HL-60 (cell line): ENCODE data around the gene PPP1R36.
"Not testable (repeated sequence)": the region's sequence is repeated elsewhere in the genome, so short reads cannot be mapped to it uniquely, and the experiment has no call there.

Experiments used
- DNase-seq, 2 experiments: peaks; one replicate each; pipeline ENCODE4 v3.0.0-alpha.2; 2010 to 2020; ENCODE audit warnings: low read depth in 1 of 2, low spot score in 1 of 2
- H3K27ac ChIP-seq: fragments of 250-450 bp; sonication (Bioruptor Pico); replicated peaks from 2 replicates; pipeline ENCODE4 v1.5.1; 2020; ENCODE audit warnings: mild to moderate bottlenecking, moderate library complexity
- H3K27me3 ChIP-seq: fragments of 250-450 bp; sonication (Bioruptor Pico); 2 replicates; pipeline ENCODE4 v1.5.1; 2021; ENCODE audit warnings: mild to moderate bottlenecking, moderate library complexity; ENCODE audit not compliant: insufficient read depth, poor library complexity, severe bottlenecking
- H3K4me3 ChIP-seq: replicated peaks from 2 replicates; pipeline ENCODE4 v1.5.1; 2011; ENCODE audit warnings: mild to moderate bottlenecking, control low read depth, low read length; ENCODE audit not compliant: insufficient read depth
- GABPA ChIP-seq: IDR thresholded peaks from 2 replicates; pipeline ENCODE4 v1.6.1; 2012; ENCODE audit warnings: low read depth
- POLR2AphosphoS5 ChIP-seq: IDR thresholded peaks from 2 replicates; pipeline ENCODE4 v1.6.1; 2012; ENCODE audit warnings: low read depth
- SPI1 ChIP-seq: IDR thresholded peaks from 2 replicates; pipeline ENCODE4 v1.6.1; 2012; ENCODE audit warnings: low read depth, mild to moderate bottlenecking, borderline replicate concordance
- TF ChIP-seq, protein P1 (sequence below): IDR thresholded peaks from one replicate; pipeline ENCODE4 v1.5.1; 2011; ENCODE audit warnings: low read length, control low read depth, inconsistent platforms; ENCODE audit not compliant: insufficient read depth
- TF ChIP-seq, protein P2 (sequence below): IDR thresholded peaks from 2 replicates; pipeline ENCODE4 v1.6.1; 2012; ENCODE audit warnings: low read depth; ENCODE audit not compliant: insufficient replicate concordance

Gene PPP1R36

DNA sequence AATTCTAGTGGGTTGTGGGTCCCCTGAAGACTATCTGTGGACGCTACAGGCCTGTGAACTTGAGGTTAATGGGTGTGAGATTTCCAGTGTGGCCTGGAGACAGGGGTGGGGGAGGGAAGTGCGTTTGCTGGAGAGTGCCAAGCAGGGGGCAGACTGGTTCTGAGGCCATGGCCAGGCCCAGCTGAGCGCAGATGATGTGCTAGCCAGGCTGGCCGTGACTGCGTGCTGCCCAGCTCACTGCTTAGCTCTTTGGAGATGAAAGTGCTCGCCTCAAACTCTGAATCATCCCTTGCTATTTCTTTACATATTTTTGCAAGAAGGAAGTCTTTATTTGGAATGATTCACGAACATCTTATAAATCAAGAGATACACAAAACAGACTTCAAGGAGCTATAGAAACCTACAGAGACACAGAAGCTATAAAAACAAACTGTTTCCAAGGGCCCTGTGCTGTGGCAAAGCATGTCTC is 79.2 kb downstream of the PPP1R36 start:
- TF ChIP-seq SPI1 (no peak), GABPA (no peak), POLR2AphosphoS5 (no peak)
- TF ChIP-seq, protein P1, sequence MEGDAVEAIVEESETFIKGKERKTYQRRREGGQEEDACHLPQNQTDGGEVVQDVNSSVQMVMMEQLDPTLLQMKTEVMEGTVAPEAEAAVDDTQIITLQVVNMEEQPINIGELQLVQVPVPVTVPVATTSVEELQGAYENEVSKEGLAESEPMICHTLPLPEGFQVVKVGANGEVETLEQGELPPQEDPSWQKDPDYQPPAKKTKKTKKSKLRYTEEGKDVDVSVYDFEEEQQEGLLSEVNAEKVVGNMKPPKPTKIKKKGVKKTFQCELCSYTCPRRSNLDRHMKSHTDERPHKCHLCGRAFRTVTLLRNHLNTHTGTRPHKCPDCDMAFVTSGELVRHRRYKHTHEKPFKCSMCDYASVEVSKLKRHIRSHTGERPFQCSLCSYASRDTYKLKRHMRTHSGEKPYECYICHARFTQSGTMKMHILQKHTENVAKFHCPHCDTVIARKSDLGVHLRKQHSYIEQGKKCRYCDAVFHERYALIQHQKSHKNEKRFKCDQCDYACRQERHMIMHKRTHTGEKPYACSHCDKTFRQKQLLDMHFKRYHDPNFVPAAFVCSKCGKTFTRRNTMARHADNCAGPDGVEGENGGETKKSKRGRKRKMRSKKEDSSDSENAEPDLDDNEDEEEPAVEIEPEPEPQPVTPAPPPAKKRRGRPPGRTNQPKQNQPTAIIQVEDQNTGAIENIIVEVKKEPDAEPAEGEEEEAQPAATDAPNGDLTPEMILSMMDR, result no peak
- TF ChIP-seq, protein P2, sequence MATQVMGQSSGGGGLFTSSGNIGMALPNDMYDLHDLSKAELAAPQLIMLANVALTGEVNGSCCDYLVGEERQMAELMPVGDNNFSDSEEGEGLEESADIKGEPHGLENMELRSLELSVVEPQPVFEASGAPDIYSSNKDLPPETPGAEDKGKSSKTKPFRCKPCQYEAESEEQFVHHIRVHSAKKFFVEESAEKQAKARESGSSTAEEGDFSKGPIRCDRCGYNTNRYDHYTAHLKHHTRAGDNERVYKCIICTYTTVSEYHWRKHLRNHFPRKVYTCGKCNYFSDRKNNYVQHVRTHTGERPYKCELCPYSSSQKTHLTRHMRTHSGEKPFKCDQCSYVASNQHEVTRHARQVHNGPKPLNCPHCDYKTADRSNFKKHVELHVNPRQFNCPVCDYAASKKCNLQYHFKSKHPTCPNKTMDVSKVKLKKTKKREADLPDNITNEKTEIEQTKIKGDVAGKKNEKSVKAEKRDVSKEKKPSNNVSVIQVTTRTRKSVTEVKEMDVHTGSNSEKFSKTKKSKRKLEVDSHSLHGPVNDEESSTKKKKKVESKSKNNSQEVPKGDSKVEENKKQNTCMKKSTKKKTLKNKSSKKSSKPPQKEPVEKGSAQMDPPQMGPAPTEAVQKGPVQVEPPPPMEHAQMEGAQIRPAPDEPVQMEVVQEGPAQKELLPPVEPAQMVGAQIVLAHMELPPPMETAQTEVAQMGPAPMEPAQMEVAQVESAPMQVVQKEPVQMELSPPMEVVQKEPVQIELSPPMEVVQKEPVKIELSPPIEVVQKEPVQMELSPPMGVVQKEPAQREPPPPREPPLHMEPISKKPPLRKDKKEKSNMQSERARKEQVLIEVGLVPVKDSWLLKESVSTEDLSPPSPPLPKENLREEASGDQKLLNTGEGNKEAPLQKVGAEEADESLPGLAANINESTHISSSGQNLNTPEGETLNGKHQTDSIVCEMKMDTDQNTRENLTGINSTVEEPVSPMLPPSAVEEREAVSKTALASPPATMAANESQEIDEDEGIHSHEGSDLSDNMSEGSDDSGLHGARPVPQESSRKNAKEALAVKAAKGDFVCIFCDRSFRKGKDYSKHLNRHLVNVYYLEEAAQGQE, result no peak
- DNase-seq, result no peak

DNA sequence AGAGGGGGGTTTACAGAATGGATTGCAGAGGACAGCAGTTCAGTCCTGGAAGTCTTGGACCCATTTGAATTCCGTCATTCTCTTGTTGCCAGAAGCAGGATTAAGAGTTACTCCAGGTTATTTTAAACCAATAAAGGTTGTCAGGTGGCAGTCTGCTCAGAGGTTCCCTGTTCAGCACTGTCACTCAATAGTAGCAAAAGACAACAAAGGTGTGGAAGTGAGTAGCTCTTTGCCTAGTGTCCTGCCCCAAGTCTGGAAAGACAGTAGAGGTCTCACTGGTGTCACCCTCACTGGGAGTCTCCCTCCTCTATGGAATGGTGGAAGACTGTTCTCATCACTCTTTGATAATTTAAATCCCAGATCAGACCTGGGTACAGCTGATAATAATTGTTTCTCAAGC is 81.0 kb downstream of the PPP1R36 start:
- Histone ChIP-seq H3K4me3 (no peak overlapping the region), H3K27me3 (no peaks in the 10 kb centered on the region), H3K27ac (no peak overlapping the region)
- DNase-seq, result no peak
- TF ChIP-seq, protein P2, result no peak
- TF ChIP-seq POLR2AphosphoS5 (no peak), SPI1 (no peak), GABPA (no peak)
- TF ChIP-seq, protein P1, result no peak

More for the DNA sequence above, 79.2 kb downstream of the PPP1R36 start:
- H3K4me3 ChIP-seq, result no peak overlapping the region
- H3K27me3 ChIP-seq, result no peaks in the 10 kb centered on the region
- H3K27ac ChIP-seq, result no peak overlapping the region

DNA sequence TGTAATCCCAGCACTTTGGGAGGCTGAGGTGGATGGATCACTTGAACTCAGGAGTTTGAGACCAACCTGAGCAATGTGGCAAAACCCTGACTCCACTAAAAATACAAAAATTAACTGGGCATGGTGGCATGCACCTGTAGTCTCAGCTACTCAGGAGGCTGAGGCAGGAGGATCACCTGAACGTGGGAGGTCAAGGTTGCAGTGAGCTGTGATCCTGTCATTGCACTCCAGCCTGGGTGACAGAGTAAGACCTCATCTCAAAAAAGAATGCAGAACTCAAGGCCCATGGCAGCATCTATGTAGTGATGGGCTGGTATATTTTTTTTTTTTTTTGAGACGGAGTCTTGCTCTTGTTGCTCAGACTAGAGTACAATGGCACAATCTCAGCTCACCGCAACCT is 81.5 kb downstream of the PPP1R36 start:
- H3K27ac ChIP-seq, DNase-seq, H3K4me3 ChIP-seq, H3K27me3 ChIP-seq: not testable (repeated sequence)

DNA sequence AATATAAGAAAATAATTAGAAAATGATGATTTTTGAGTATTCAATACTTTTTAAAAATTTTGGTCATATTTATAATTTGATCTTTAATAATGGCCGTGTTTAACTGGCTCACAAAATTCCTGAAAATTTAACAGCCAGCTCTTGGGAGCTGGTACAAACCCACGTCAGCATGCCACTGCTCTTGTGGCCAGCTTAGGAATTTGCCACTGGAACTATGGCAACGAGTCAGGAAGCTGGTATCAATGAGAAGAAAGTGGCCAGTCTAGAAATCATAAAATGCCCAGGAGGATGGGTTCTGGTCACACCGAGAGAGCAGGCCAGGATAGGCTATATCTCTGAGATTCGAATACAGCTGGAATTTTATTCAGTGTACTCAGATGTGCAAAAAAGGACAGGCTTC is 82.3 kb downstream of the PPP1R36 start:
- H3K27ac ChIP-seq, result no peak overlapping the region
- no peak for DNase-seq

More for the DNA sequence above, 82.3 kb downstream of the PPP1R36 start:
- TF ChIP-seq, protein P1, result no peak
- no peak for TF ChIP-seq SPI1
- TF ChIP-seq POLR2AphosphoS5, result no peak
- TF ChIP-seq, protein P2, result no peak
- TF ChIP-seq GABPA, result no peak
- Histone ChIP-seq H3K4me3 (no peak overlapping the region), H3K27me3 (no peaks in the 10 kb centered on the region)
